ENCODE measurements around the gene NAV2.

GRCh38 chr11:19689281-19690000, 23.2 kb upstream of the NAV2 start:
- TF ChIP-seq CTCF (conservative IDR thresholded peaks at IDR 0.05 in 1 of 2, IDR thresholded peaks at IDR 0.05 in 1 of 2; ENCODE audit: extremely low read depth in 1 of 2, insufficient read depth in 1 of 2, low read depth in 1 of 2, low read length in 2 of 2) (no peak), EZH2 (IDR thresholded peaks at IDR 0.05; ENCODE audit: borderline replicate concordance, low read length) (no peak)
